ENCODE data around the gene FAM20C. TPM values are rescaled to one million over a fixed set of nuclear protein-coding genes. Genes with fewer than 3 reads are reported as not detected.

The FAM20C gene
- total RNA-seq, 1 experiment from 2014 or later, result 62.6 TPM

GRCh38 chr7:189719-190118 lies 2.7 kb upstream of the FAM20C start:
- H3K27ac ChIP-seq (ENCODE audit: insufficient read length, low read depth, low read length), result no peak overlapping the region
- Mint-ChIP-seq H3K4me1 (peaks cover 50 to 53% of the 10 kb centered on the region in 2 experiments), H3K27me3 (ENCODE audit: low read depth) (peaks cover 22% of the 10 kb centered on the region), H3K4me3 (no peak overlapping the region), H3K36me3 (ENCODE audit: insufficient read depth in 1 of 3, low read depth in 3 of 3) (peaks cover 1 to 10% (median 5%) of the 10 kb centered on the region in 3 experiments; a peak in 6 of 7 replicates), H3K27ac (no peak overlapping the region), H3K9me3 (no peaks in the 10 kb centered on the region; a peak in 1 of 5 replicates)
- no peak overlapping the region for H2BK15ac ChIP-seq (ENCODE audit: low read depth, low read length)
- no peak overlapping the region for H3T11ph ChIP-seq (ENCODE audit: low read length)
- no peak for TF ChIP-seq CTCF (conservative IDR thresholded peaks at IDR 0.05)
- H3K56ac ChIP-seq (ENCODE audit: insufficient read length, low read depth, low read length), result no peak overlapping the region
- H2AFZ ChIP-seq (ENCODE audit: low read length), result no peak overlapping the region
- no peak overlapping the region for H3K18ac ChIP-seq (ENCODE audit: insufficient read length, low read depth, low read length)
- no peak overlapping the region for H3K9ac ChIP-seq (ENCODE audit: extremely low read depth, insufficient read length, low read length)
- no peak overlapping the region for H2BK5ac ChIP-seq (ENCODE audit: insufficient read length, low read length)
- no peaks in the 10 kb centered on the region for H3K9me3 ChIP-seq (ENCODE audit: control insufficient read depth, low read depth, low read length)
- no peak for DNase-seq
- no peak overlapping the region for H4K91ac ChIP-seq (ENCODE audit: insufficient read length, low read depth, low read length)
- H3K23ac ChIP-seq (ENCODE audit: insufficient read length, low read depth, low read length), result no peak overlapping the region
- no peak overlapping the region for H2BK120ac ChIP-seq (ENCODE audit: low read depth, low read length, poor library complexity, severe bottlenecking)
- H4K5ac ChIP-seq (ENCODE audit: insufficient read length, low read depth, low read length), result no peak overlapping the region
- no peaks in the 10 kb centered on the region for H4K20me1 ChIP-seq (ENCODE audit: control insufficient read depth, insufficient read depth, insufficient read length)
- H4K8ac ChIP-seq (replicated peaks; ENCODE audit: insufficient read length, low read depth, low read length), result no peak overlapping the region
- no peak overlapping the region for H3K4me2 ChIP-seq (ENCODE audit: insufficient read depth, insufficient read length, low read length)
- no CpG with 5 or more reads among the region's 4 CpGs for WGBS (ENCODE audit: extremely low coverage, insufficient read length, low lambda C conversion rate)
- H2AK5ac ChIP-seq (ENCODE audit: insufficient read length, low read length), result no peak overlapping the region
- H3K4ac ChIP-seq (ENCODE audit: low read depth, low read length), result no peak overlapping the region
- peaks cover 17% of the 10 kb centered on the region for H3K23me2 ChIP-seq (ENCODE audit: insufficient read length, low read depth, low read length, poor library complexity, severe bottlenecking)
- H3K27me3 ChIP-seq (ENCODE audit: insufficient read depth, low read length), result no peaks in the 10 kb centered on the region
- peaks cover 6% of the 10 kb centered on the region; the same call in 1 of the 2 replicates for H3K4me1 ChIP-seq (ENCODE audit: insufficient read depth, low read length)
- H2BK20ac ChIP-seq (ENCODE audit: low read depth, low read length, poor library complexity, severe bottlenecking), result no peak overlapping the region
- no peak overlapping the region for H3K14ac ChIP-seq (ENCODE audit: insufficient read depth, low read length)
- H2BK12ac ChIP-seq (ENCODE audit: insufficient read length, low read depth, low read length), result no peak overlapping the region
- H3K79me2 ChIP-seq (ENCODE audit: insufficient read depth, low read length), result no peaks in the 10 kb centered on the region
- no peaks in the 10 kb centered on the region for H3K79me1 ChIP-seq (ENCODE audit: insufficient read depth, low read depth, low read length, poor library complexity, severe bottlenecking)
